GM12875 (cell line): ENCODE data around the gene IL1RL2.

Experiments
- H3K4me3 ChIP-seq: one replicate; pipeline ENCODE4 v1.5.1; 2011; ENCODE audit warnings: low read depth, low read length, control low read depth
- CTCF ChIP-seq: IDR thresholded peaks from 2 replicates; pipeline ENCODE4 v1.5.1; 2011; ENCODE audit warnings: low read depth, mild to moderate bottlenecking, control low read depth, inconsistent platforms, low read length, moderate library complexity, borderline replicate concordance; ENCODE audit not compliant: insufficient read depth

IL1RL2 gene

GRCh38 chr2:102271844-102272243 is 85.0 kb downstream of the IL1RL2 start:
- no peak overlapping the region for H3K4me3 ChIP-seq
- TF ChIP-seq CTCF: no peak

- no peak for TF ChIP-seq CTCF
- H3K4me3 ChIP-seq: no peak overlapping the region
Observed at GRCh38 chr2:102273619-102274211, 86.9 kb downstream of the IL1RL2 start.

GRCh38 chr2:102276549-102277201 is 89.9 kb downstream of the IL1RL2 start:
- TF ChIP-seq CTCF: no peak
- H3K4me3 ChIP-seq: no peak overlapping the region

- no peak overlapping the region for H3K4me3 ChIP-seq
- TF ChIP-seq CTCF: no peak
Observed at GRCh38 chr2:102277202-102277700, 90.4 kb downstream of the IL1RL2 start.

GRCh38 chr2:102278720-102279390 is 92.0 kb downstream of the IL1RL2 start:
- H3K4me3 ChIP-seq: no peak overlapping the region

GRCh38 chr2:102279391-102279735 is 92.5 kb downstream of the IL1RL2 start:
- TF ChIP-seq CTCF: no peak
- no peak overlapping the region for H3K4me3 ChIP-seq

More at GRCh38 chr2:102278720-102279390, 92.0 kb downstream of the IL1RL2 start:
- no peak for TF ChIP-seq CTCF
